ENCODE measurements around the gene NPPA.

NPPA gene

GRCh38 chr1:11828511-11828910, 19.1 kb downstream of the NPPA start:
- no peak for TF ChIP-seq CTCF (IDR thresholded peaks at IDR 0.05; ENCODE audit: insufficient read depth, low read depth, low read length, missing control alignments)
- no peak for DNase-seq (ENCODE audit: low read depth)
- H3K4me3 ChIP-seq (ENCODE audit: low read depth, low read length), result no peak overlapping the region

- no peak for DNase-seq (ENCODE audit: low read depth)
- TF ChIP-seq CTCF (IDR thresholded peaks at IDR 0.05; ENCODE audit: insufficient read depth, low read depth, low read length, missing control alignments), result no peak
- no peak overlapping the region for H3K4me3 ChIP-seq (ENCODE audit: low read depth, low read length)
Measured at GRCh38 chr1:11826946-11827345, 20.6 kb downstream of the NPPA start.

DNA sequence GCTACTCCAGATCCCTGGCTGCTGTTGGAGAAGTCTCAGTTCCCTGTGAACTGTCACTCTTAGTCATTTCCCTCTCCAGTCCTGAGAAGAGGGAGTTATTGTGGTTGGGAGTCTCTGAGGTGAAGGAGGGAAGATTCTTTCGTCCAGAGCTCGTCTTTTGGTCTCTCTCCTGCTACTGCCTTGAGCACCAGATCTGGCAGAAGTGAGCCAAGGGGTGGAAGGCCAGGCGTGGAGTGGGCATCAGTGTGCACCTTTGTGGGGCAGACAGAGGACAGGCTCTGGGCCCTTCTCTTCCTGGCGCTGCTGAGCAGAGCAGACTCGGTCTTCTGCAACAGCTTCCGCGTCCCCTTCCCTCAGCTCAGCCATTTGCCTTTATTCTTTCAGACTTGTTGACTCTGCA, 22.5 kb downstream of the NPPA start:
- no peak overlapping the region for H3K4me3 ChIP-seq (ENCODE audit: low read depth, low read length)
- DNase-seq (ENCODE audit: low read depth), result no peak
- no peak for TF ChIP-seq CTCF (IDR thresholded peaks at IDR 0.05; ENCODE audit: insufficient read depth, low read depth, low read length, missing control alignments)

- no peak overlapping the region for H3K4me3 ChIP-seq (ENCODE audit: low read depth, low read length)
- no peak for TF ChIP-seq CTCF (IDR thresholded peaks at IDR 0.05; ENCODE audit: insufficient read depth, low read depth, low read length, missing control alignments)
- no peak for DNase-seq (ENCODE audit: low read depth)
Measured at GRCh38 chr1:11823366-11824137, 24.0 kb downstream of the NPPA start.

- DNase-seq (ENCODE audit: low read depth), result no peak
- no peak overlapping the region for H3K4me3 ChIP-seq (ENCODE audit: low read depth, low read length)
- TF ChIP-seq CTCF (IDR thresholded peaks at IDR 0.05; ENCODE audit: insufficient read depth, low read depth, low read length, missing control alignments), result no peak
Measured at GRCh38 chr1:11822091-11822490, 25.5 kb downstream of the NPPA start.

GRCh38 chr1:11817192-11817591, 30.4 kb downstream of the NPPA start:
- no peak for DNase-seq (ENCODE audit: low read depth)
- H3K4me3 ChIP-seq (ENCODE audit: low read depth, low read length), result no peak overlapping the region
- TF ChIP-seq CTCF (IDR thresholded peaks at IDR 0.05; ENCODE audit: insufficient read depth, low read depth, low read length, missing control alignments), result no peak

GRCh38 chr1:11813021-11813420, 34.6 kb downstream of the NPPA start:
- no peak for TF ChIP-seq CTCF (IDR thresholded peaks at IDR 0.05; ENCODE audit: insufficient read depth, low read depth, low read length, missing control alignments)
- H3K4me3 ChIP-seq (ENCODE audit: low read depth, low read length), result no peak overlapping the region
- DNase-seq (ENCODE audit: low read depth), result no peak

All from GM12865 (cell line).